GM19438 (cell line): ENCODE results near the gene SAMSN1.
"Not testable (repeated sequence)": the region's sequence is repeated elsewhere in the genome, so short reads cannot be mapped to it uniquely, and the experiment has no call there.

Experiments used
- ATAC-seq: cut with Tn5 transposase; IDR thresholded peaks from one replicate; pipeline ENCODE4 v1.9.1; 2021; ENCODE audit warnings: low read depth; ENCODE audit not compliant: unreplicated experiment

Gene SAMSN1

GRCh38 chr21:14567331-14568279, 21.5 kb upstream of the SAMSN1 start:
- no peak for ATAC-seq

- no peak for ATAC-seq
Measured at GRCh38 chr21:14566894-14567293, 20.8 kb upstream of the SAMSN1 start.

- ATAC-seq: no peak
Measured at GRCh38 chr21:14562959-14563358, 16.8 kb upstream of the SAMSN1 start.

- ATAC-seq: no peak
Measured at GRCh38 chr21:14560555-14560954, 14.4 kb upstream of the SAMSN1 start.

- ATAC-seq: no peak
Measured at GRCh38 chr21:14560139-14560538, 14.0 kb upstream of the SAMSN1 start.

GRCh38 chr21:14559102-14559501, 13.0 kb upstream of the SAMSN1 start:
- no peak for ATAC-seq

- no peak for ATAC-seq
Measured at GRCh38 chr21:14557413-14557812, 11.3 kb upstream of the SAMSN1 start.

- ATAC-seq: no peak
Measured at GRCh38 chr21:14554948-14555347, 8.8 kb upstream of the SAMSN1 start.

- ATAC-seq: no peak
Measured at GRCh38 chr21:14553422-14553821, 7.3 kb upstream of the SAMSN1 start.

- ATAC-seq: no peak
Measured at GRCh38 chr21:14551741-14552140, 5.6 kb upstream of the SAMSN1 start.

- no peak for ATAC-seq
Measured at GRCh38 chr21:14550135-14550534, 4.0 kb upstream of the SAMSN1 start.

- no peak for ATAC-seq
Measured at GRCh38 chr21:14548779-14549178, 2.7 kb upstream of the SAMSN1 start.

- ATAC-seq: no peak
Measured at GRCh38 chr21:14547834-14548513, 1.9 kb upstream of the SAMSN1 start.

GRCh38 chr21:14546719-14547118, 604 bp upstream of the SAMSN1 start:
- ATAC-seq: not testable (repeated sequence)

- no peak for ATAC-seq
Measured at GRCh38 chr21:14543983-14544382, 2.1 kb downstream of the SAMSN1 start.

GRCh38 chr21:14542638-14543037, 3.5 kb downstream of the SAMSN1 start:
- no peak for ATAC-seq

GRCh38 chr21:14541841-14542490, 4.1 kb downstream of the SAMSN1 start:
- ATAC-seq: no peak

- no peak for ATAC-seq
Measured at GRCh38 chr21:14538483-14538882, 7.6 kb downstream of the SAMSN1 start.

- no peak for ATAC-seq
Measured at GRCh38 chr21:14536929-14537328, 9.2 kb downstream of the SAMSN1 start.

- no peak for ATAC-seq
Measured at GRCh38 chr21:14535702-14536101, 10.4 kb downstream of the SAMSN1 start.
